IPS-15b (cell line): Measurements from ENCODE around the gene CEP43.
A peak's percentile ranks its signal among the peaks of the same experiment; 100 is the strongest.
"Not testable (repeated sequence)": the region's sequence is repeated elsewhere in the genome, so short reads cannot be mapped to it uniquely, and the experiment has no call there.

Source experiments
- H3K27me3 ChIP-seq: one replicate; pipeline ENCODE4 v1.6.1; 2013; ENCODE audit warnings: low read length; ENCODE audit not compliant: control insufficient read depth, insufficient read depth
- H3K36me3 ChIP-seq: one replicate; pipeline ENCODE4 v1.6.1; 2013; ENCODE audit warnings: low read length; ENCODE audit not compliant: control insufficient read depth, insufficient read depth
- H3K4me1 ChIP-seq: one replicate; pipeline ENCODE4 v1.6.1; 2013; ENCODE audit warnings: mild to moderate bottlenecking, low read length; ENCODE audit not compliant: control insufficient read depth, insufficient read depth
- H3K4me3 ChIP-seq: one replicate; pipeline ENCODE4 v1.5.1; 2013; ENCODE audit warnings: low read depth, low read length
- H3K9ac ChIP-seq: one replicate; pipeline ENCODE4 v1.6.1; 2013; ENCODE audit warnings: low read depth, mild to moderate bottlenecking, low read length
- H3K9me3 ChIP-seq: one replicate; pipeline ENCODE4 v1.6.1; 2013; ENCODE audit warnings: mild to moderate bottlenecking, low read length; ENCODE audit not compliant: control insufficient read depth, insufficient read depth

The CEP43 gene

DNA sequence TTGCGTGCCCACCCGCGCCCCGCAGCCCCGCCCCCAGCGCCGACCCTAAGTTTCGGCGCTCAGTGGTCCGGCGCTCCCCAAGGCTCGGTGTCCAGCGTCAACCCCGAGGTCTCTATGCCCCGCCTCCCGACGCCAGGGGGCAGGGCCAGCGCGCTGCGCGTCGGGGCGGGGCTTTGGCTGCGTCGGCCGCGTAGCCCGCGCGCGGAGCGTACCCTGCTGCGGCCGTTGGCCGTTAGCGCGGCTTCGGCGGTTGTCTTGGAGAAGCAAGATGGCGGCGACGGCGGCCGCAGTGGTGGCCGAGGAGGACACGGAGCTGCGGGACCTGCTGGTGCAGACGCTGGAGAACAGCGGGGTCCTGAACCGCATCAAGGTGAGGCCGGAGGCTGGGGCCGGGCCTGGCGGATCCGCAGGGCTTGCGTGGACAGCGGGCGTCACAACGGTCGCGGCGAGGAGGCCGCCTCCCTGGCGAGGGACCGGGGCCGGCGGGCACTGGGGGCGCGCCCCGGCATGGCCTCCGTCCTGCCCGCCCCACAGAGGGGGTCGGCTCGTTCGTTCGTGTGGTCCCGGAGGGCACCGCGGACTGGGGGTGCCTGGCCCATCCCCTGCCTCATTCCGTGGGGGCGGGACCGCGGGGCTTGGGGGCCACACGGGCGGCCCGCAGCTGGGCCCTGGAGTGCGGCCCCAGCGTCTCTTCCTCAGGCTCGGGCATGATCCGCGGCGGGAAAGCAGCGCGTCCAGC lies at the start of gene CEP43:
Gene CEP43, plus strand, starts transcription at position 253 of the 739 bp plus-strand sequence. Its CDS starts 16 bp downstream, at position 269.
- H3K9ac ChIP-seq = peak within 1 kb of the TSS; percentile 91
- H3K9me3 ChIP-seq = no peaks in the 10 kb centered on the region
- peak within 1 kb of the TSS; percentile 77 for H3K4me3 ChIP-seq
- no peaks in the 10 kb centered on the region for H3K27me3 ChIP-seq
- peaks cover 7% of the 10 kb centered on the region for H3K4me1 ChIP-seq
- no peaks in the 10 kb centered on the region for H3K36me3 ChIP-seq

DNA sequence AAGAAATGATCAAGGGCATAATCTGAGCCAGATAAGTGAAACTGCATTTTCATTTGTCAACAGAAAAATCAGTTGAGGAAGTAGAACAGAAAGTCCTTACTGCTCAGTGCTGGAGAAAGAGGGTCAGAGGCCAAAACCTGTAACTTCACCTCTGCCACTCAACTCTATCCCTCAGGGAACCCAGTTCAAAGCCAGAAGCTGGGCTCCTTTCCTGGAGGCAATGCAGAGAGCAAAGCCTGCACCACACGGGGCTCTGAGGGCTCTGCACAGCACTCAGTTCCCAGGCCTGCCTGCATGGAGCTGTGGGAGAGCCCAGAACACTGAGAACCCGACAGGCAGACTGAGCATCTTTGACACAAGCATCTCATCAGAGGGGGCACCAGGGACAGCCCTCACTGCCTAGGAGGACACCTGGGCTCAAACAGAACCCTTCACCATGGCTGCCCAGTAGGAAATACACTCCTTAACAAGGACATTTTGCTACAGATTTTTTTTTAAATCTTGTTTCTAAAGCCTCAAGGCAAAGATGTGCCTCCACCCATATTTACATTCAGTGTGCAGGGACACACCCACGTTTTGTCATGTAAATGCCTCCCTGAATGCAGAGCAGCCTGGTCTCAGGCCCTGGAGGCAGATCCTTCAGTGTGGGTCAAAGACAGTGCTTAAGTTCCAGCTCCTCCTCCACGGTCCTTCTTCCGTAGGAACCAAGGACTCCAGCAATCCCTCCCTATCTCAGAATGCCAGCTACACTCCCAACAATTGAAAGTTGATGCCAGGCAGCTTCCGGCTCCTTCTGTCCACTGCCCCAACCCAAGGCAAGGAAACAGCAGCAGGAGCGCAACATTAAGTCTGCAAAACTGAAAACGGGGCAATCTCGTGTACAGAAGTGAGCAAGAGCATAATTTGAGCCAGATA lies 49.4 kb upstream of the CEP43 start:
- Histone ChIP-seq H3K4me3 (peak overlapping the region; percentile 7), H3K9ac (no peak overlapping the region), H3K4me1 (peaks cover 8% of the 10 kb centered on the region), H3K9me3 (no peaks in the 10 kb centered on the region), H3K27me3 (no peaks in the 10 kb centered on the region), H3K36me3 (peaks cover 7% of the 10 kb centered on the region)

GRCh38 chr6:166950443-166950821 lies 48.8 kb upstream of the CEP43 start:
- Histone ChIP-seq H3K4me1 (peaks cover 8% of the 10 kb centered on the region), H3K36me3 (peaks cover 7% of the 10 kb centered on the region), H3K27me3 (no peaks in the 10 kb centered on the region), H3K4me3 (no peak overlapping the region), H3K9ac (no peak overlapping the region), H3K9me3 (no peaks in the 10 kb centered on the region)

- H3K9me3 ChIP-seq, H3K9ac ChIP-seq, H3K4me1 ChIP-seq, H3K27me3 ChIP-seq, H3K4me3 ChIP-seq, H3K36me3 ChIP-seq: not testable (repeated sequence)
These were observed 48.1 kb upstream of the CEP43 start for GRCh38 chr6:166950892-166951669.

DNA sequence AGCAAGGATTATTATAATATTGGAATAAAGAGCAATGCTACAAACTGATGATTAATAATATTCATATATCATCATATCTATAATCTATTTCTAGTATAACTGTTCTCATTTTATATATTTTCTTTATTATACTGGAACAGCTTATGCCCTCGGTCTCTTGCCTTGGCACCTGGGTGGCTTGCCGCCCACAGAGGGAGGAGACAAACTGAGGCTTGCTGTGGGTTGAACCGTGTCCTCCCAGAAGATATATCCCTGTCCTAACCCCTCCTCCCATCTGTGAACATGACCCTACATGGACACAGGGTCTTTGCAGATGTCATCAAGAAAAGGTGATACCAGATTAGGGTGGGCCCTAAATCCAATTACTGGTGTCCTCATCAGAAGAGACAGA lies 47.5 kb upstream of the CEP43 start:
- H3K9ac ChIP-seq = no peak overlapping the region
- no peak overlapping the region for H3K4me3 ChIP-seq
- peaks cover 4% of the 10 kb centered on the region for H3K36me3 ChIP-seq
- no peaks in the 10 kb centered on the region for H3K9me3 ChIP-seq
- peaks cover 8% of the 10 kb centered on the region for H3K4me1 ChIP-seq
- H3K27me3 ChIP-seq = no peaks in the 10 kb centered on the region

- Histone ChIP-seq H3K9me3 (no peaks in the 10 kb centered on the region), H3K4me1 (peaks cover 8% of the 10 kb centered on the region), H3K36me3 (peaks cover 4% of the 10 kb centered on the region), H3K4me3 (no peak overlapping the region), H3K9ac (no peak overlapping the region), H3K27me3 (no peaks in the 10 kb centered on the region)
These were observed 47.1 kb upstream of the CEP43 start for GRCh38 chr6:166952121-166952520.

GRCh38 chr6:166952567-166953486 lies 46.4 kb upstream of the CEP43 start:
- Histone ChIP-seq H3K9ac (no peak overlapping the region), H3K9me3 (no peaks in the 10 kb centered on the region), H3K27me3 (no peaks in the 10 kb centered on the region), H3K36me3 (peaks cover 4% of the 10 kb centered on the region), H3K4me1 (peaks cover 12% of the 10 kb centered on the region), H3K4me3 (no peak overlapping the region)

DNA sequence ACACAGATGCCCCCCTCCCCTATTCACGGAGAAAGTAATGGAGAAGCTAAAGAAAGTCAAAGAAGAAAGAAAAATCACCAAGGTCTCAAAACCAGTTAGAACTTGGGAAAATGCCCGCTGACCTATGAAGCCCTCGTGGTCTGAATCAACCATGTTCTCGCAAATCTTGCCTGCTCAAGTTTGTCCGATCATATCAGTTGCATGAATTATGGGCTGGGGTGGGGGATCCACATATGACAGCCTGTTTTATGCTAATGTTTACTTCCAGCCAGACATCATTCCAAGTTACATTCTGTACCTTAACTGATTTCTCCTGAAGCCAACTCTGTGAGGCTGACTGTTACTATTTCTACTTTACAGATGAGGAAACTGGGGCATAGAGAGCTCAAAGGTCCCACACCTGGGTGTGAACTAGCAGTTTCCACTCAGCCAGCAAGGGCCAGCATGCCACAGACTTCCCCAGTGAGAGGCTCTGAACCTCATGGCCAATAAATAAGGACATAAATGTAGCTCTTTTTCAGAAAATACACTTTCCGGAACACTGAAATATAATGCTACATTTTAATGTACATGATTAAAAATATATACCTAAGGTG lies 45.0 kb upstream of the CEP43 start:
- H3K4me3 ChIP-seq = no peak overlapping the region
- H3K27me3 ChIP-seq = no peaks in the 10 kb centered on the region
- no peak overlapping the region for H3K9ac ChIP-seq

GRCh38 chr6:166955121-166955864 lies 43.9 kb upstream of the CEP43 start:
- H3K36me3 ChIP-seq = peaks cover 4% of the 10 kb centered on the region
- peaks cover 9% of the 10 kb centered on the region for H3K4me1 ChIP-seq
- no peak overlapping the region for H3K9ac ChIP-seq
- peak overlapping the region; percentile 56 for H3K4me3 ChIP-seq
- H3K9me3 ChIP-seq = no peaks in the 10 kb centered on the region
- no peaks in the 10 kb centered on the region for H3K27me3 ChIP-seq

More for the DNA sequence above, 45.0 kb upstream of the CEP43 start:
- Histone ChIP-seq H3K4me1 (peaks cover 13% of the 10 kb centered on the region), H3K9me3 (no peaks in the 10 kb centered on the region), H3K36me3 (peaks cover 4% of the 10 kb centered on the region)

DNA sequence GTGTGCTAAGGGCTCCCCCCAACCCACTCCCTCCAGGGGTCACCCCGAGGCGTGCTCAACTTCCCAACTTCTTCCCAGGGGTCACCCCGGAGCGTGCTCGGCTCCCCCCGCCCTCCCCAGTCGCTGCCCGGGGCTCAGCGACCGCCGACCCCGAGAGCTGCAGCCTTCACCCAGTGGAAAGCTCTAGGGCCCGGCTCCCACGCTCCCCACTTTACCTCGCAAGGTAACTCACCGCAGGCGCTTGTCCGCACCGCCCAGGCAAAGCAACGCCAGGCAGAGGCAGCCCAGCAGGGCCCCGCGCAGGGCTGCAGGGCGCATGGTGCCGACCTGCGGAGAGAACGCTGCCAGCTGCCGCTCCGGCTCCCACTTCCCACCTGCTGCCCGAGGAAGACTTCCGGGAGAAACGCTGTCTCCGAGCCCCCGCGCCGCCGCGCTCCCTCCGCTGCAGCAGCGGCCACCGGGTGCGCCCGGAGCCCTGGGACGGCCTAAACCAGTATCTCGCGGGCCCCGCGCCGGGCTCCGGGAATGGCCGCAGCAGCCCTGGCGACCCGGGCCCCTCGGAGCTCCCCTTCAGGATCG lies 43.2 kb upstream of the CEP43 start:
- peaks cover 6% of the 10 kb centered on the region for H3K4me1 ChIP-seq
- no peak overlapping the region for H3K9ac ChIP-seq
- no peaks in the 10 kb centered on the region for H3K36me3 ChIP-seq
- no peaks in the 10 kb centered on the region for H3K27me3 ChIP-seq
- H3K9me3 ChIP-seq = no peaks in the 10 kb centered on the region
- peak overlapping the region; percentile 56 for H3K4me3 ChIP-seq
